Measurements from ENCODE around the gene LMNTD1. TPM values are rescaled to one million over a fixed set of nuclear protein-coding genes. Genes with fewer than 3 reads are reported as not detected.

Gene LMNTD1
- total and polyA plus RNA-seq, 9 donors, result 0.27 to 23.4 (median 0.46) TPM; not detected in 5

- TF ChIP-seq CTCF (IDR thresholded peaks at IDR 0.05) (no peak), EP300 (IDR thresholded peaks at IDR 0.05) (no peak), POLR2A (IDR thresholded peaks at IDR 0.05) (no peak)
- H3K27me3 ChIP-seq, result no peaks in the 10 kb centered on the region
- intact Hi-C loops (cut with DNase I), result no loop called here
- 43 to 54% (median 45%) methylated on average over 5 of the region's 5 CpGs for WGBS, 3 donors
- H3K4me3 ChIP-seq, result no peak overlapping the region
- no peaks in the 10 kb centered on the region for H3K4me1 ChIP-seq (ENCODE audit: insufficient read depth)
- H3K27ac ChIP-seq, result no peak overlapping the region
- no peaks in the 10 kb centered on the region for H3K9me3 ChIP-seq
- no peaks in the 10 kb centered on the region for H3K36me3 ChIP-seq
- no peak for DNase-seq
Observed at GRCh38 chr12:25521625-25522256, 31.3 kb downstream of the LMNTD1 start.

GRCh38 chr12:25518512-25518911 is 34.6 kb downstream of the LMNTD1 start:
- Histone ChIP-seq H3K4me3 (no peak overlapping the region), H3K36me3 (no peaks in the 10 kb centered on the region), H3K27ac (no peak overlapping the region), H3K27me3 (no peaks in the 10 kb centered on the region), H3K4me1 (ENCODE audit: insufficient read depth) (no peaks in the 10 kb centered on the region), H3K9me3 (no peaks in the 10 kb centered on the region)
- TF ChIP-seq CTCF (IDR thresholded peaks at IDR 0.05) (no peak), EP300 (IDR thresholded peaks at IDR 0.05) (no peak), POLR2A (IDR thresholded peaks at IDR 0.05) (no peak)
- no peak for DNase-seq
- intact Hi-C loops (cut with DNase I), result no loop called here
- WGBS, 3 donors, result 85 to 91% (median 86%) methylated on average over 5 of the region's 5 CpGs

- TF ChIP-seq POLR2A (IDR thresholded peaks at IDR 0.05), result no peak
- no peak for TF ChIP-seq EP300 (IDR thresholded peaks at IDR 0.05)
- TF ChIP-seq CTCF (IDR thresholded peaks at IDR 0.05), result no peak
- intact Hi-C loops (cut with DNase I), result no loop called here
- Histone ChIP-seq H3K4me1 (ENCODE audit: insufficient read depth) (no peaks in the 10 kb centered on the region), H3K4me3 (no peak overlapping the region), H3K9me3 (no peaks in the 10 kb centered on the region), H3K27me3 (no peaks in the 10 kb centered on the region), H3K36me3 (no peaks in the 10 kb centered on the region), H3K27ac (no peak overlapping the region)
- DNase-seq, result no peak
- WGBS, 3 donors, result 63 to 79% (median 70%) methylated on average over 1 of the region's 1 CpG
Observed at GRCh38 chr12:25504744-25505143, 48.3 kb downstream of the LMNTD1 start.

GRCh38 chr12:25503666-25504065 is 49.4 kb downstream of the LMNTD1 start:
- H3K27me3 ChIP-seq, result no peaks in the 10 kb centered on the region
- no peak for TF ChIP-seq CTCF (IDR thresholded peaks at IDR 0.05)
- TF ChIP-seq POLR2A (IDR thresholded peaks at IDR 0.05), result no peak
- TF ChIP-seq EP300 (IDR thresholded peaks at IDR 0.05), result no peak
- intact Hi-C loops (cut with DNase I), result no loop called here
- no peaks in the 10 kb centered on the region for H3K4me1 ChIP-seq (ENCODE audit: insufficient read depth)
- H3K27ac ChIP-seq, result no peak overlapping the region
- no peaks in the 10 kb centered on the region for H3K36me3 ChIP-seq
- H3K9me3 ChIP-seq, result no peaks in the 10 kb centered on the region
- H3K4me3 ChIP-seq, result no peak overlapping the region
- DNase-seq, result no peak
